Mucosa of descending colon (tissue), 3 donors: ENCODE measurements around the gene AGPAT3. TPM values are rescaled to one million over a fixed set of nuclear protein-coding genes. Genes with fewer than 3 reads are reported as not detected.
"Not testable (repeated sequence)": the region's sequence is repeated elsewhere in the genome, so short reads cannot be mapped to it uniquely, and the experiment has no call there.

Source experiments
- ATAC-seq: fragments of 200-7000 bp; cut with Tn5 transposase; one replicate; pipeline ENCODE4 v1.9.1; 2020; ENCODE audit warnings: mild to moderate bottlenecking, moderate library complexity
- DNase-seq, 3 donors: peaks; one replicate each; pipeline ENCODE4 v3.0.0-alpha.2; 2020
- H3K36me3 ChIP-seq: fragments of 200-600 bp; one replicate; pipeline ENCODE4 v1.8.0; 2021; ENCODE audit warnings: low read depth, mild to moderate bottlenecking
- H3K4me1 ChIP-seq: fragments of 200-600 bp; one replicate; pipeline ENCODE4 v1.8.0; 2021; ENCODE audit warnings: low read depth, mild to moderate bottlenecking
- H3K4me3 ChIP-seq: fragments of 200-600 bp; one replicate; pipeline ENCODE4 v1.8.0; 2021; ENCODE audit warnings: mild to moderate bottlenecking
- H3K9me3 ChIP-seq: fragments of 200-600 bp; one replicate; pipeline ENCODE4 v1.8.0; 2021; ENCODE audit warnings: mild to moderate bottlenecking
- CTCF ChIP-seq: fragments of 200-600 bp; IDR thresholded peaks from one replicate; pipeline ENCODE4 v1.8.0; 2022; ENCODE audit warnings: antibody characterized with exemption, mild to moderate bottlenecking
- intact Hi-C, 2 donors: fragments of 100-400 bp; cut with DNase I in 1 of 2; cut with micrococcal nuclease in 1 of 2; formaldehyde crosslinking; loops; one replicate each; pipeline versions ENCODE4 v1.11.0 to v1.11.1; 2022; cut with DNase I, micrococcal nuclease
- total RNA-seq, 3 donors: library from RNA; stranded (reverse); fragmentation: NEBNext Ultra II Directional in 2 of 3; extraction: Animal tissue kit (Norgen Biotek cat#: 25700) in 2 of 3; gene quantifications; one replicate each; pipeline versions ENCODE4 v1.2.1 to v1.2.4, GENCODE V29; 2021 to 2023
- donor health status: DM: no; HTN: no; CAD: no; lungs with moderate emphysema.
- donor health status: DM: no; HTN: no; CAD: no.
- donor health status: DM: no; HTN: yes; CAD: no.

The AGPAT3 gene
- total RNA-seq, 3 donors from 2014 or later, result 77.7 to 120 (median 97.7) TPM

- Histone ChIP-seq H3K9me3 (no peaks in the 10 kb centered on the region), H3K4me1 (no peaks in the 10 kb centered on the region), H3K36me3 (no peaks in the 10 kb centered on the region), H3K4me3 (no peak overlapping the region)
- ATAC-seq, result no peak
- TF ChIP-seq CTCF, result no peak
- intact Hi-C loops, result no loop called here
- no peak for DNase-seq
Measured at GRCh38 chr21:43835861-43836260, 29.2 kb upstream of the AGPAT3 start.

- Histone ChIP-seq H3K9me3 (no peaks in the 10 kb centered on the region), H3K4me1 (no peaks in the 10 kb centered on the region), H3K36me3 (no peaks in the 10 kb centered on the region), H3K4me3 (no peak overlapping the region)
- DNase-seq (no peak), ATAC-seq (no peak)
- intact Hi-C loops, result no loop called here
- TF ChIP-seq CTCF, result no peak
Measured at GRCh38 chr21:43836616-43837015, 28.4 kb upstream of the AGPAT3 start.

- no peaks in the 10 kb centered on the region for H3K4me1 ChIP-seq
- DNase-seq (no peak), ATAC-seq (no peak)
- no peaks in the 10 kb centered on the region for H3K36me3 ChIP-seq
- no peaks in the 10 kb centered on the region for H3K9me3 ChIP-seq
- TF ChIP-seq CTCF, result no peak
- no peak overlapping the region for H3K4me3 ChIP-seq
- intact Hi-C loops, result no loop called here
Measured at GRCh38 chr21:43840259-43840658, 24.8 kb upstream of the AGPAT3 start.

- no peaks in the 10 kb centered on the region for H3K4me1 ChIP-seq
- H3K4me3 ChIP-seq, result no peak overlapping the region
- intact Hi-C loops, result no loop called here
- ATAC-seq (no peak), DNase-seq (no peak)
- H3K9me3 ChIP-seq, result no peaks in the 10 kb centered on the region
- TF ChIP-seq CTCF, result no peak
- no peaks in the 10 kb centered on the region for H3K36me3 ChIP-seq
Measured at GRCh38 chr21:43842742-43843141, 22.3 kb upstream of the AGPAT3 start.

- H3K9me3 ChIP-seq, ATAC-seq, DNase-seq, H3K4me1 ChIP-seq, H3K36me3 ChIP-seq, H3K4me3 ChIP-seq, intact Hi-C loops: not testable (repeated sequence)
Measured at GRCh38 chr21:43844906-43845305, 20.1 kb upstream of the AGPAT3 start.

- no peaks in the 10 kb centered on the region for H3K9me3 ChIP-seq
- ATAC-seq (no peak), DNase-seq (no peak)
- no peaks in the 10 kb centered on the region for H3K4me1 ChIP-seq
- no peak for TF ChIP-seq CTCF
- intact Hi-C loops, result no loop called here
- H3K4me3 ChIP-seq, result no peak overlapping the region
- no peaks in the 10 kb centered on the region for H3K36me3 ChIP-seq
Measured at GRCh38 chr21:43845386-43845785, 19.6 kb upstream of the AGPAT3 start.
